GM23338 (cell line): ENCODE results near the gene ADIPOR2. TPM values are rescaled to one million over a fixed set of nuclear protein-coding genes. Genes with fewer than 3 reads are reported as not detected.
A peak's percentile ranks its signal among the peaks of the same experiment; 100 is the strongest.

Experiments
- ATAC-seq: fragments of 200-7000 bp; cut with Tn5 transposase; 3 replicates; pipeline ENCODE4 v1.9.1; 2020
- DNase-seq: peaks from one replicate; pipeline ENCODE4 v3.0.0-alpha.2; 2015; ENCODE audit warnings: low spot score
- H2AFZ ChIP-seq: fragments of 200-600 bp; sonication (generic); 2 replicates; pipeline ENCODE4 v1.8.0; 2016; ENCODE audit warnings: antibody characterized with exemption, mild to moderate bottlenecking, moderate library complexity
- H3F3A ChIP-seq: fragments of 200-600 bp; sonication (generic); replicated peaks from 2 replicates; pipeline ENCODE4 v1.8.0; 2017; ENCODE audit warnings: antibody characterized with exemption, mixed run types, low read depth
- H3K27ac ChIP-seq: fragments of 200-600 bp; sonication (generic); 2 replicates; pipeline ENCODE4 v1.6.1; 2016; ENCODE audit warnings: low read depth
- H3K27me3 ChIP-seq: fragments of 200-600 bp; sonication (generic); 2 replicates; pipeline ENCODE4 v1.8.0; 2016; ENCODE audit warnings: mild to moderate bottlenecking, mixed run types, moderate library complexity; ENCODE audit not compliant: insufficient read depth
- H3K36me3 ChIP-seq: fragments of 200-600 bp; sonication (generic); 2 replicates; pipeline ENCODE4 v1.8.0; 2016; ENCODE audit warnings: mild to moderate bottlenecking; ENCODE audit not compliant: insufficient read depth
- H3K4me1 ChIP-seq: fragments of 200-600 bp; sonication (generic); 2 replicates; pipeline ENCODE4 v1.8.0; 2016; ENCODE audit warnings: mild to moderate bottlenecking, moderate library complexity; ENCODE audit not compliant: insufficient read depth
- H3K4me2 ChIP-seq: fragments of 200-600 bp; sonication (generic); 2 replicates; pipeline ENCODE4 v1.7.1; 2017; ENCODE audit warnings: mixed run types
- H3K4me3 ChIP-seq: fragments of 200-600 bp; sonication (generic); 2 replicates; pipeline ENCODE4 v1.6.1; 2016; ENCODE audit warnings: mixed run types
- H3K79me2 ChIP-seq: fragments of 200-600 bp; sonication (generic); replicated peaks from 2 replicates; pipeline ENCODE4 v1.8.0; 2017; ENCODE audit warnings: mild to moderate bottlenecking; ENCODE audit not compliant: insufficient read depth
- H3K9me2 ChIP-seq: fragments of 200-600 bp; sonication (generic); 2 replicates; pipeline ENCODE4 v1.8.0; 2017; ENCODE audit not compliant: insufficient read depth
- H4K20me1 ChIP-seq: fragments of 200-600 bp; sonication (generic); replicated peaks from 2 replicates; pipeline ENCODE4 v1.8.0; 2017; ENCODE audit warnings: mild to moderate bottlenecking; ENCODE audit not compliant: insufficient read depth
- H3K27ac Mint-ChIP-seq: 2 replicates; pipeline ENCODE4 v1.8.0; 2020; ENCODE audit warnings: inconsistent platforms, mild to moderate bottlenecking, moderate library complexity, mixed read lengths
- H3K27me3 Mint-ChIP-seq: 3 replicates; pipeline ENCODE4 v1.8.0; 2022; ENCODE audit warnings: low read depth, mild to moderate bottlenecking, moderate library complexity, mixed read lengths, inconsistent platforms; ENCODE audit not compliant: insufficient read depth, poor library complexity
- H3K36me3 Mint-ChIP-seq: 3 replicates; pipeline ENCODE4 v1.8.0; 2021; ENCODE audit warnings: low read depth, mild to moderate bottlenecking, inconsistent platforms, moderate library complexity, mixed read lengths
- H3K4me1 Mint-ChIP-seq: 3 replicates; pipeline ENCODE4 v1.8.0; 2020; ENCODE audit warnings: mild to moderate bottlenecking, inconsistent platforms, mixed read lengths
- H3K4me3 Mint-ChIP-seq: 3 replicates; pipeline ENCODE4 v1.8.0; 2021; ENCODE audit warnings: moderate library complexity, mild to moderate bottlenecking, inconsistent platforms, mixed read lengths
- H3K9me3 Mint-ChIP-seq: 3 replicates; pipeline ENCODE4 v1.8.0; 2020; ENCODE audit warnings: moderate library complexity, mild to moderate bottlenecking, inconsistent platforms, mixed read lengths
- NANOG ChIP-seq: IDR thresholded peaks from 2 replicates; pipeline ENCODE4 v1.6.1; 2016; ENCODE audit warnings: antibody characterized with exemption, borderline replicate concordance
- STAT1 ChIP-seq: IDR thresholded peaks from one replicate; pipeline ENCODE4 v1.6.1; 2016; ENCODE audit warnings: antibody characterized with exemption; ENCODE audit not compliant: unreplicated experiment
- polyA plus RNA-seq: library from polyadenylated mRNA; unstranded; fragments of >200 nt; fragmentation: Nextera tagmentation; extraction: Ambion mirVana; gene quantifications from 2 replicates; pipeline ENCODE4 v1.2.1, GENCODE V29; 2016
- total RNA-seq: library from RNA; depleted of rRNA; stranded (reverse); fragments of >200 nt; shearing (Covaris generic); gene quantifications from 2 replicates; pipeline ENCODE4 v1.2.3, GENCODE V29; 2014
- TF ChIP-seq, protein P1 (sequence below): fragments of 250-450 bp; sonication (Bioruptor Pico); IDR thresholded peaks from 2 replicates; pipeline ENCODE4 v1.5.0; 2020; ENCODE audit warnings: mild to moderate bottlenecking, moderate library complexity

ADIPOR2 gene
- total and polyA plus RNA-seq, 2 experiments from 2014 or later = 11.7 to 36.2 TPM

DNA sequence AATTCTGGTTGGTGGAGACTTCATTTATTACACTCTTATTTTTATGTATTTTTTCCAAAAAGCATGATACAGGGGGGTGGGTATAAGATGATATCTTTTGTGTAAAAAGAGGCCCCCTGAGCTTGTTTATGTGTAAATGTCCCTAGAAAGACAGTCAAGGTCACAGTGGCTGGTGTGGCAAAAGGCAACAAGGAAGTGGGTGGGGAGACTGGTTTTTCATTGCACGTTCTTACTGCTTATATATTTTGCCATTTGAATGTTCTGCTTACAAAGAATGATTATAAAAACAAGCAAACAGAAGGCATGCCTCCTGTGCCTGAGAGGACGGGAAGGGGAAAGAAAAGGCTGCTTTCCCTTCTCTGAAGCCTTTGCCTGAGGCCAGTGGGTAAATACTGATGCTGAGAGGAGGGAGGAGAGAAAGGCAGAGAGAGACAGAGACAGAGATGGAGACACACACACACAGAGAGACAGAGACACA, 24.1 kb upstream of the ADIPOR2 start (continued):
- TF ChIP-seq, protein P1, sequence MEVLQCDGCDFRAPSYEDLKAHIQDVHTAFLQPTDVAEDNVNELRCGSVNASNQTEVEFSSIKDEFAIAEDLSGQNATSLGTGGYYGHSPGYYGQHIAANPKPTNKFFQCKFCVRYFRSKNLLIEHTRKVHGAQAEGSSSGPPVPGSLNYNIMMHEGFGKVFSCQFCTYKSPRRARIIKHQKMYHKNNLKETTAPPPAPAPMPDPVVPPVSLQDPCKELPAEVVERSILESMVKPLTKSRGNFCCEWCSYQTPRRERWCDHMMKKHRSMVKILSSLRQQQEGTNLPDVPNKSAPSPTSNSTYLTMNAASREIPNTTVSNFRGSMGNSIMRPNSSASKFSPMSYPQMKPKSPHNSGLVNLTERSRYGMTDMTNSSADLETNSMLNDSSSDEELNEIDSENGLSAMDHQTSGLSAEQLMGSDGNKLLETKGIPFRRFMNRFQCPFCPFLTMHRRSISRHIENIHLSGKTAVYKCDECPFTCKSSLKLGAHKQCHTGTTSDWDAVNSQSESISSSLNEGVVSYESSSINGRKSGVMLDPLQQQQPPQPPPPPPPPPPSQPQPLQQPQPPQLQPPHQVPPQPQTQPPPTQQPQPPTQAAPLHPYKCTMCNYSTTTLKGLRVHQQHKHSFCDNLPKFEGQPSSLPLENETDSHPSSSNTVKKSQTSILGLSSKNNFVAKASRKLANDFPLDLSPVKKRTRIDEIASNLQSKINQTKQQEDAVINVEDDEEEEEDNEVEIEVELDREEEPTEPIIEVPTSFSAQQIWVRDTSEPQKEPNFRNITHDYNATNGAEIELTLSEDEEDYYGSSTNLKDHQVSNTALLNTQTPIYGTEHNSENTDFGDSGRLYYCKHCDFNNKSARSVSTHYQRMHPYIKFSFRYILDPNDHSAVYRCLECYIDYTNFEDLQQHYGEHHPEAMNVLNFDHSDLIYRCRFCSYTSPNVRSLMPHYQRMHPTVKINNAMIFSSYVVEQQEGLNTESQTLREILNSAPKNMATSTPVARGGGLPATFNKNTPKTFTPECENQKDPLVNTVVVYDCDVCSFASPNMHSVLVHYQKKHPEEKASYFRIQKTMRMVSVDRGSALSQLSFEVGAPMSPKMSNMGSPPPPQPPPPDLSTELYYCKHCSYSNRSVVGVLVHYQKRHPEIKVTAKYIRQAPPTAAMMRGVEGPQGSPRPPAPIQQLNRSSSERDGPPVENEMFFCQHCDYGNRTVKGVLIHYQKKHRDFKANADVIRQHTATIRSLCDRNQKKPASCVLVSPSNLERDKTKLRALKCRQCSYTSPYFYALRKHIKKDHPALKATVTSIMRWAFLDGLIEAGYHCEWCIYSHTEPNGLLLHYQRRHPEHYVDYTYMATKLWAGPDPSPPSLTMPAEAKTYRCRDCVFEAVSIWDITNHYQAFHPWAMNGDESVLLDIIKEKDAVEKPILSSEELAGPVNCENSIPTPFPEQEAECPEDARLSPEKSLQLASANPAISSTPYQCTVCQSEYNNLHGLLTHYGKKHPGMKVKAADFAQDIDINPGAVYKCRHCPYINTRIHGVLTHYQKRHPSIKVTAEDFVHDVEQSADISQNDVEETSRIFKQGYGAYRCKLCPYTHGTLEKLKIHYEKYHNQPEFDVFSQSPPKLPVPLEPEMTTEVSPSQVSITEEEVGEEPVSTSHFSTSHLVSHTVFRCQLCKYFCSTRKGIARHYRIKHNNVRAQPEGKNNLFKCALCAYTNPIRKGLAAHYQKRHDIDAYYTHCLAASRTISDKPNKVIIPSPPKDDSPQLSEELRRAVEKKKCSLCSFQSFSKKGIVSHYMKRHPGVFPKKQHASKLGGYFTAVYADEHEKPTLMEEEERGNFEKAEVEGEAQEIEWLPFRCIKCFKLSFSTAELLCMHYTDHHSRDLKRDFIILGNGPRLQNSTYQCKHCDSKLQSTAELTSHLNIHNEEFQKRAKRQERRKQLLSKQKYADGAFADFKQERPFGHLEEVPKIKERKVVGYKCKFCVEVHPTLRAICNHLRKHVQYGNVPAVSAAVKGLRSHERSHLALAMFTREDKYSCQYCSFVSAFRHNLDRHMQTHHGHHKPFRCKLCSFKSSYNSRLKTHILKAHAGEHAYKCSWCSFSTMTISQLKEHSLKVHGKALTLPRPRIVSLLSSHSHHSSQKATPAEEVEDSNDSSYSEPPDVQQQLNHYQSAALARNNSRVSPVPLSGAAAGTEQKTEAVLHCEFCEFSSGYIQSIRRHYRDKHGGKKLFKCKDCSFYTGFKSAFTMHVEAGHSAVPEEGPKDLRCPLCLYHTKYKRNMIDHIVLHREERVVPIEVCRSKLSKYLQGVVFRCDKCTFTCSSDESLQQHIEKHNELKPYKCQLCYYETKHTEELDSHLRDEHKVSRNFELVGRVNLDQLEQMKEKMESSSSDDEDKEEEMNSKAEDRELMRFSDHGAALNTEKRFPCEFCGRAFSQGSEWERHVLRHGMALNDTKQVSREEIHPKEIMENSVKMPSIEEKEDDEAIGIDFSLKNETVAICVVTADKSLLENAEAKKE (CRISPR knock-in tag) = no peak
- TF ChIP-seq NANOG = no peak

DNA sequence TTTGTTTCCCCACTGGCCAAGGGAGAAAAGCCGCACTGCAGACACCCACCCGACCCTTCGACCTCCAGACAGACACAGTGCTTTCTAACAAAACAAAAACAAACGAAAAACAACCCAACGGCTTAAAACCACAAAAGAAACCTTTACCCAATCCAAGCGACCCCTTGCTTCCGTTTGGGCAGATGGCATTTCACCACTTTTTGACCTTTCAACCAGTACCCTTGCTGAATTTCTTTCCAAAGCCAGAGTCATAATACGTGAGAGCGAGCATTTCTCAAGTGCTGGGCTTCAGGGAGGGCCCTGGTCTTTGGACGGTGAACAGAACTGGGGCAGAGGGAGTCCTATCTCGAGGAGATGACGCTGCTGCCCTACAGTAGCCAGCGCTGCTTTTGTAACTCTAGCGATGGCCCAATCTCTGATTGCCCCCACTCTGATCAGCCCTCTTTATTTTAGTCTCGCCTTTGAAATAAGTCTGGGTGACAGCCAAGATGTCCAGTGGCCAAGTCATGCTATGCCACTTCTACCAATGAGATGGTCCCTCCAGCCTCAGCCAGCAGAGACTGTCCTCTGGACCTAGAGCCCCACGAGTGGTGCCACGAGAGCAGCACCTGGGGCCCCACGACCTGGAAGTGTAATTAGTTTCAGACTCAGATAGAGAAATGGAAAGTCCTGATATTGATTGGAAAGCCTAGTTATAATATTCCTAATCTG, 21.9 kb upstream of the ADIPOR2 start:
- H3K36me3 Mint-ChIP-seq = no peaks in the 10 kb centered on the region
- peaks cover 13% of the 10 kb centered on the region for H3K27me3 Mint-ChIP-seq
- no peaks in the 10 kb centered on the region for H3K79me2 ChIP-seq
- H3K4me3 ChIP-seq = no peak overlapping the region
- no peaks in the 10 kb centered on the region for H4K20me1 ChIP-seq
- H3K27me3 ChIP-seq = peaks cover 6% of the 10 kb centered on the region
- H3K36me3 ChIP-seq = no peaks in the 10 kb centered on the region
- no peak overlapping the region for H3K27ac Mint-ChIP-seq
- peak overlapping the region; percentile 90 for H2AFZ ChIP-seq
- H3K9me2 ChIP-seq = no peaks in the 10 kb centered on the region
- TF ChIP-seq STAT1 = no peak
- peaks cover 4% of the 10 kb centered on the region; the same call in 1 of the 3 replicates for H3K4me1 Mint-ChIP-seq
- no peak overlapping the region for H3K27ac ChIP-seq
- no peaks in the 10 kb centered on the region for H3F3A ChIP-seq
- H3K4me2 ChIP-seq = no peak overlapping the region
- no peaks in the 10 kb centered on the region for H3K9me3 Mint-ChIP-seq
- no peaks in the 10 kb centered on the region for H3K4me1 ChIP-seq
- no peak for ATAC-seq
- H3K4me3 Mint-ChIP-seq = no peak overlapping the region
- no peak for DNase-seq
